LoVo (cell line): ENCODE measurements around the gene PIP4K2A.

Source experiments
- DNase-seq: peaks from one replicate; pipeline ENCODE4 v3.0.0-alpha.2; 2016; ENCODE audit warnings: low spot score

The PIP4K2A gene

DNA sequence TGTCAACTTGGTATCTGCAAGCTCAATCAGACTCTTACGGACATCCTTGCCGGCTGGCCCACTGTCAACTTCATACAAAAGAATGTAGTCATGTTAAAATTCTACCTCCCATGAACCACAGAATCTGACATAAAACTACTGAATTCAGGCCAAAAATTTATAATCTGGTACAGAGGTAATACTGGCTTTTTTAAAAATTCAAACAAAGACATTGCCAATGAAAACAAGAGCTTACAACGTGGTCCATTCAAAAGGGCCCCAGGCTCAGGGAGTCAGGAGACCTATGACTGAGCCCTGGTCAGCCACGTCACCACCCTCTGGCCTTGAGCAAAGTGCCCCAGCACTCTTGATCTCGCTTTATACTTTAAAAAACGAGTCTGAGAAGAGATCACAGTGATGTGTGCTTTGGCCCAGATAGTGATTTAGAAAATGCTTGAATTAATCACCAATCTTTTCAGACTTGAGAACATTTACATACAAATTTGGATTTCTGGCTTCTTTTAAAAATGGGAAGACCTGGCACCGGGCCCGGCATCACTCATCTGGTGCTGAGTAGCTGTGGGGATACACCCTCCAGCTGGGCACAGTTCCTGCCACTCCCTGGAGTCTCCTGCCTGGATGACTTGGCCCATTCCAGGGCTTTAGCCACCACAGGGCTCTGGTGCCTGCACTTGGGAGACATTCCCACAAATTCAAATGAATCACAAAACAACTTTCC is 94.1 kb downstream of the PIP4K2A start:
- DNase-seq = peak; percentile 66

DNA sequence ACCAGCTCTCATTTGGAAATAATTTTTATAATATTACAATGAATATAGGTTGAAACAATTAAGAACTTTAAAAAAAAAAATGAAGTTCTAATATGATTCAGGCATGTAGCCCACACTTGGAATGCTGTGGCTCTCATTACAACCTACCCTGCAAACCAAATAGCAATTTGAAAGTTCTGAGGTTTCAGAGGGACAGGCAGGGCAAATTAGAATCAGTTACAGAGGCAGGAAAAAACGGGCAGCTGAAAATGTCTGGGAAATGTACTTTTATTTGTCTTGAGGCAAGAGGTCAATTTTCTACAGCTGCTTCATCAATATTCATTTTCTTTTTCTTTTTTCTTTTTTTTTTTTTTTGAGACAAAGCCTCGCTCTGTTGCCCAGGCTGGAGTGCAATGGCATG is 95.3 kb downstream of the PIP4K2A start:
- DNase-seq = no peak

DNA sequence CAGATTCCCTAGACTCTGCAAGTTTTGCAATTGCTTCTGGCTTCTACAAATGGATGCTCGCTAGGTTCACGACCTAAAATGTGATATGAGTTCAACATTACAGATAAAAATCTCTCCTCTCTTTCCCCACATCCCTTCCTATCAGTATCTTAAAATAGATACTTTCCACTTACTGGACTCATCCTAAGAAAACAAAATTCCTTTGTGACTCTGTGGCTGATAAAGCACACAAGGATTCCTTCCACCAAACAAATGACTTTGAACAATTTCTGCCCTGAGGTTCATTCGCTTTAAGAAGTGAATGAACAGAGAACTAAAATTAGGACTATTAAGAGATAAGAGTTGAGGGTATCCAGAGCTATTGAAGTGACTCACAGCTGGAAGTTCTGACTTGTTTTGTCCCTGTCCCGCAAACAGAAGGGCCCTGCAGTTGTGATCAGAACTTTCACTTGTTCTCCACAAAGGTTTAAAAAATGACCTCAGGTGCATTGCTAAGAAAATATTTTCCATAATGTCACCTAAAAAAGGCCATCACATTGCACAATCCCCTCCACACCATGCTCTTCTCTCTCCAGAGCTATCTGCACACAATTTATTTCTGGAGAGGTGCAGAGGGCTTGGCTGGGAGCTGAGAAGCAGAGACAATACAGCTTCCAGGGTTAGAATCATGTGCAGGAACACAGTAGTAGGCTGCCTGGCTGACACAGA is 96.1 kb downstream of the PIP4K2A start:
- DNase-seq = no peak

DNA sequence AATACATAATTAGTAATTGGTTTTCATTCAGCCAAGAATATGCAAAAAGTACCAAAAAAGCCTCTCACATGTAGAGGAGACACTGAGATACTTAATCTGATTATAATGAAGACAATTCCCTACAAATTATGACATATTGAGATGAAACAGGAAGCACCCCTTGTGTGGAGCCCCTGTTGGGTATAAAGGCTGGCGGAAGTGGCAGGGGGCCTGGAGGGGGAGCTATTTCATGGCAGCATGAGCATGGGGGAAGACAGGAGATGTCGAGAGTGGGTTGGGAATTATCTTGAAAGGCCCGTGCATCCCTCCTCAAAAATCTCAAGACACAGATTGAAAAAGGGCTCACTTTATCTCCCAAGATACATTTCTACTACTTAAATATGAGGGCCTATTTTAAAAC is 96.9 kb downstream of the PIP4K2A start:
- no peak for DNase-seq

DNA sequence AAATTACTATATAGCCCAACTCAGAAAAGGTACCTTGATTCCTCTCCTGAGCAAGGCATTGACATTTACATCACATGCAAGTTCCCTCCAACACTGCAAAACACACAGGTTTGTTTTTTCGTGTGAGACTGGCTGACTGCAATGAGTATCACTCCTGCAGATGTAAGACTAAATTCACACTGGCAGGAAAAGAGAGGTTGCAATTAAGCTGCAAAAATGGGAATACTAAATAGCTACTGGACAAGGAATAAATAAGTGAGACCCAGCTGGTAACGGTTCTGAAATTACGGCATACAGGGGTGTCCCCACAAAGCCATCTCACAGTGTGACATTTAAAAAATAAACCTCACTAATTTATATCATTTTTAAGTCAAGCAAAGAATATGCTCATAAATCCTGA is 97.3 kb downstream of the PIP4K2A start:
- DNase-seq = no peak

DNA sequence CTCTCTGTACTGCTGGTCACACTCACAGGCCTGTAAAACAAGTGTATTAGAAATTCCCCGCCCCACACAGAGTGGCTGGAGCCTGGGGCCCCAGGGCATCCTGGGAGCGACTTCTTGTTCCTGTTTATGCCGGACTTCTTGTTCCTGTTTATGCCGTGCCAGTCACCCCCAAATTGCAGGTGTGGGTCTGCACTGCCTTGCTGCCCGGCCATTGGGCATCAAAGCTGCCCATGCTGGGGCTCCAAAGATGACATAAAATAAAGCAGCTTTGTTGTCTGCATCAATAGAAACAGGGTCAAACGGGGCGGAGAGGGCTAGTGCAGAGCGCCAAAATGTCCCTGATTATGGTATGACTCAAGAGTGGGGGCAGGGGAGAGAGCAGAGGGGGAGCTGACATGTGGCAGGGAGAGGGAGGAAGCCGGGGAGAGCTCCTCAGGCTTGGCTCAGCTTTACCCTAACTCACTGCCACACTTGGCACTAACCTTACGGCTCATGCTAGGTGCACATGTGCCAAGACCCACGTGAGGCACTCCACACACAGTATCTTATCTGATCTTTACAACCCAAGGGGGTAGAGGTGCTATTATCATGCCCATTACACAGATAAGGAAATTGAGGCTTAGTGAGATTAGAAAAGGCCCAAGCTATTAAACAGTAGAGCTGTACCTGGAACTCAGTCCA is 98.4 kb downstream of the PIP4K2A start:
- peak; percentile 34 for DNase-seq

DNA sequence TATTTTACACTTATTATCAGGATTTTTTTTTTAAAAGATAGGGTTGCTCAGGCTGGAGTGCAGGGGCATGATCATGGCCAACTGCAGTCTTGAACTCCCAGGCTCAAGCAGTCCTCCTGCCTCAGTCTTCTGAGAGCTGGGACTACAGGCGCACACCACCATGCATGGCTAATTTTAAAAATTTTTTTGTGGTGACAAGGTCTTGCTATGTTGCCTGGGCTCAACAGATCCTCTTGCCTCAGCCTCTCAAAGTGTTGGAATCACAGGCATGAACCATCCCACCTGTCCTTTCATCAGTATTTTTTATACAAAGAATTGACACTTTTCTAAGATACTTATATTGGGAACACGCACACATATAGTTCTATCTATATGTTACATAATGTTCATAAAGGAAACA is 99.3 kb downstream of the PIP4K2A start:
- DNase-seq = no peak

DNA sequence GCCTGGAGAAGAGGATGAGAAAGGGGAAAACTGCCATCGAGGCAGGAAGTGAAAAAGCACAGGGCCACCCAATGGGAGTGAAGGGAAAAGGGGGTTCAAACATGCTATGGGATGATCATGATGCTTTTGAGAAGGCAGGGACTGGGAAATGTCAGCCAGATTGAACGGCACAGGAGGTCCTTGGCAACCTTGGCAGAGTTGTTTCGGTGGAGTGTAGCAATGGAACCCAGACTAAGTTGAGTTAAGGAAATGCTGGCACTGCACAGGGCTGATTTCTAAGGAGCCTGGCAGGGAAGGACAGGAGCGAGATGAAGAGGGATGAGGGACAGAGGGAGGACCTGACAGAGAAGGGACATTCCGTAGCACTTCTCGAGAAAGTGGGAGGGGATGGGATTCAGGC is 101.4 kb downstream of the PIP4K2A start:
- no peak for DNase-seq

DNA sequence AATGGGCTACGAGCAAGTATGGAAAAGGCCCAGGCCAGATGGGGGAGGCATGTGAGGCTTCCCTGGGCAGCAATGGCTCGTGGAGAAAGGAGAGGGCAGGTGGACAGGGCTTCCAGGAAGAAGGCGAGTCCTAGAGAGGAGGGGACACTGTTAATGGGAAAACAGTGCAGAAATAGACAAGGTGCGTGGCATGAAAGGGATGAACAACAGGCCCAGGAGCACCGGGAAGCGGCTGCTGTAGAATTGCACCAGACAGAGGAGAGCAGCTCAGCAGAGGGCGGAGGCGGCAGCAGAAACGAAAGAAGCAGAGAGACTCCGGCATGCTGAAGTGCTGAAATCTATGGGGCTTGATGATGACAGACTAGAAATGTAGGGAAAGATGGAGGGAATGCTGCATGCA is 102.1 kb downstream of the PIP4K2A start:
- no peak for DNase-seq

DNA sequence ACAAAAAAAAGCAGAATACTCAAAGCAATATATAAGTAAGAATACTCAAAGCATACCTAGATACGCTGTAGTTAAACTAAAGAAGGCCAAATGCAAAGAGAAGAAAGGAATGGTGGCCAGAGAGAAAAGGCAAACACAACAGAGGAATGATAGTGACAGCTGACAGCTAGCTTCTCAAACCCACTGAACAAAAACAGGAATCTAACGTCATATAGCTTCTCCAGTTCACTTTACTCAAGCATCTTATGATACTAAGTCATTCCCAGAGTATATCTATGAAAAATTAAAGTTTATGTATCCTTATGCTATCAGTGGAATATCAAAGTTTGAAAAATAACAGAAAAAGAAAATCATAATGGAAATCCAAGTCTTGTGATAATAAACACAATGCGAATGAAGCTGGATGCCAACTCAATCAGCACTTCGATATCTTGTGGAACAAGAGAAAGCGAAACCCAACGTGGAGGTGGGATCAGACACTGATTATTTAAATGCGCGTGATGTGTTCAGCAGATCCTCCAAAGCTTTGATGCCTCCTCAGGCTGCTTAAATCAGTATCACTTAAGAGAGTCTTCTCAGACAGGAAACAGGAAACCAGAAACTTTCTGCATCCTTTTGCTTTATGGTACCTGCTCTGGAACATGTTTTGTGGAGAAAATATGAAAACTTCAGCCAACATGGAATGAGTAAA is 102.8 kb downstream of the PIP4K2A start:
- no peak for DNase-seq

DNA sequence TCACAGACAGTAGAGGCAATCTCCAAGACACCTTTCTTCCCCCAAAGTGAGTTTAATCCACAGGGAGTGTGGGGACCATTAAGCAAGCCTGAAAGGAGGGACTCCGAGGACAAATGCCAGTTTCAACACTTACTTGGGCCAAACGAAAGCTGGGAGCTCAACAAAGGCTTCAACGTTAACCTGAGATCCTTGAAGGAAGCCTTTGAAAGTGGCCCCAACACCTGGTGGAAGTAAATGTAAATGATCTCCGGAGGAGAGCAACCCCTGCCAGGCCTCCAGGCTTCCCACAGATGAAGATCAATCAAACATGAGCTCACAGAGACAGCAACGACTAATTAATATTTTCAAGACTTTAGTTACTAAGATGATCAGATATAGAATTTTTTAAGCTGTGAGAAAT is 103.8 kb downstream of the PIP4K2A start:
- DNase-seq = no peak

DNA sequence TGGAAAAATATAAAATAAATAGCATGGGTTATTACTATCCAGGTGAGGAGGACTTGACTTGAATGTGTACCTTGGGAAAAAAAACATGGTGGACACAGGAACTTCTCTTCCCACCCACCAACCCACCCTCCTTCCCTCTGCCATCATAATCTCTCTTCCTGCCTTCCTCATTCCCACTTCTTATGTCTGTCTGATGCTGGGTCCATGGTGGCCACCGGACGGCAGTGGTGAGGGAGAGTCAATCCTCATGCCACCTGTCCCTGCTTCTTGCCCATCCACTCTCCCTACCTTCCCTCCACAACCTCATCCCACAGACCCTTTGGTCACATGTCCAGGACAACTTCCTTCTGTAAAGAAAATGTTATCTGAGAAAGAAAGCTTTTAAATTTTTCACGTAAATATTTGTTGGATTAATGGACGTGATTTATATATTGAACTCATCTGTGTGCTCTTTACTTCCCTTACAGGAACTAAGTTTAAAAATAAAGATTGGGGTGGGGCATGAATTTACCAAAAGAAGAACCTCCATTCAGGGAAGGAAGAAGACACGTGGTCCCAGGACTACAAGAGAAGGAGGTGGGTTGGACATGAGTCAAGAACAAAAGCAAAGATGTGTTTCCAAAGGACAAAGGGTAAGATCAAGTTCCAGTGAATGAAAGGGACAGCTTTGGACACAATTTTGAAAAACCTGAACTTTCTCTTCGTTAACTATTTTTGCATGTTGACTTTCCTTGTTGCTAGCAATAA is 104.5 kb downstream of the PIP4K2A start:
- DNase-seq = no peak

DNA sequence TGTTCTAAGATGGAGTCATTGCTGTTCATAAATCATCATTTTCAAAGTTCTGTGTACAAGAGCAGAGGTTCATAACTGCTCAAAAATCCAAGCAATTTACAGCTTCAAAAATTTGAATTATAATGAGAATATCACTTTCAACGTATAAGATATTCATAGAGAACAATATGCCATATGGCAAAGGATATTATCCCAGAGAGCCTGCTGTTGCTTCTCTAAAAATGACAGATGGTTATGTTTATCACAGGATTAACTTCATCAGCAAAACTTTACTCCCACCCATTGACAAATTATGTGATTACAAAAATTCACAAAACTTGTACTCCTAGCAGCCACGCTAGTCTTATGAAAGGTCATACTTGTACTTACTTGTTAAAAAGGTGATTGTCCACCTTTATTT is 105.1 kb downstream of the PIP4K2A start:
- DNase-seq = no peak

DNA sequence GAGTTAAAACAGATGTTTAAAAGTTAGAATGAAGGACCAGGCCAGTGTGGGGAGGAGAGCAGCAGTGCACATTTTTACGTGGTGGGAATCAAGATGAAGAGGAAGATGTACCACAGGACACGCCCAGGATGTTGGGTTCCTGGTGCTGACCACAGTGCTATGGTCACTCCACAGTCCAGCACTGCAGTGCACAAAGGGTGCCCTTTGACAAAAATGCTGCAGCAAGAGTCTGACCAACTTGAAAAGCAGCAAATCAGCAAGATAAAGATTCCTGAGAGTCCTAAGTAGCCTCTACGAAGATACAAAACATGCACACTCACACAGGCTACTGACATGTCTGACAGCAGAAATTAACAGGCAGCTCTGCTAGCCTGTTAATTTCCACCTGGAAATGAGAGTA is 107.1 kb downstream of the PIP4K2A start:
- DNase-seq = no peak

DNA sequence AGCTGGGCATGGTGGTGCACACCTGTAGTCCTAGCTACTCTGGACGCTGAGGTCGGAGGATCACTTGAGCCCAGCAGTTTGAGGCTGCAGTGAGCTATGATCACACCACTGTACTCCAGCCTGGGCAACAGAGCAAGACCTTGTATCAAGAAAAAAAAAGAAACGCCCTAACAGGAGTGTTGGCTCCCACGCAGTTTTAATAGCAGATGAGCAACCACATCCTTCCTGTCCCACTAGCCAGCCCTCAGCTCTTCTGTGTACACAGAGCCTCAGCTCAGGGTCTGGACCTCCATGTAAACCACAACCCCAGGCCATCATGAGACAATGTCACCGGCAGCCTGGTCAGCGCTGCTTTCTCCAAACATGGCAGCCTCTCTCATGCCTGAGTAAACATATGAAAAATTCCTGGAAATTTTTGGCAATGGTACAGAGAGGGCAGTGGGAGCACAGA is 108.2 kb downstream of the PIP4K2A start:
- DNase-seq = no peak

DNA sequence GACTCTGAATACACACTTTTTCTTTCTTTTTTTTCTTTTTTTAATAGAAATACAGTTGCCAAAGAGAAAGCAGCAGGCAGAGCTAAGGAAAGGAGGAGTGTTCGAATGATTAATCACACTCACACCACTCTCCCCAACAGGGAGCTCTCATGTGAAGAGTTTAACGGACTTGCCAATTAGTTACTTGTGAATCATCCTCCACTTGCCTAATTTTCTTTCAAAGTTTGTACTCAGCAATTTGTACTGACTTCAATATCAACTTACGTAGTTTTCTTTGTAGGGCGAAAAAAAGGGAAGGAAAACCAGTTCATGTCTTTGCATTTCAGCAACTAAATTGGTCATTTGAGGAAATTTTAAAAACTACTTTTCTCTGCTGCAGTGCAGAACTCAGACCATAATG is 109.2 kb downstream of the PIP4K2A start:
- no peak for DNase-seq

DNA sequence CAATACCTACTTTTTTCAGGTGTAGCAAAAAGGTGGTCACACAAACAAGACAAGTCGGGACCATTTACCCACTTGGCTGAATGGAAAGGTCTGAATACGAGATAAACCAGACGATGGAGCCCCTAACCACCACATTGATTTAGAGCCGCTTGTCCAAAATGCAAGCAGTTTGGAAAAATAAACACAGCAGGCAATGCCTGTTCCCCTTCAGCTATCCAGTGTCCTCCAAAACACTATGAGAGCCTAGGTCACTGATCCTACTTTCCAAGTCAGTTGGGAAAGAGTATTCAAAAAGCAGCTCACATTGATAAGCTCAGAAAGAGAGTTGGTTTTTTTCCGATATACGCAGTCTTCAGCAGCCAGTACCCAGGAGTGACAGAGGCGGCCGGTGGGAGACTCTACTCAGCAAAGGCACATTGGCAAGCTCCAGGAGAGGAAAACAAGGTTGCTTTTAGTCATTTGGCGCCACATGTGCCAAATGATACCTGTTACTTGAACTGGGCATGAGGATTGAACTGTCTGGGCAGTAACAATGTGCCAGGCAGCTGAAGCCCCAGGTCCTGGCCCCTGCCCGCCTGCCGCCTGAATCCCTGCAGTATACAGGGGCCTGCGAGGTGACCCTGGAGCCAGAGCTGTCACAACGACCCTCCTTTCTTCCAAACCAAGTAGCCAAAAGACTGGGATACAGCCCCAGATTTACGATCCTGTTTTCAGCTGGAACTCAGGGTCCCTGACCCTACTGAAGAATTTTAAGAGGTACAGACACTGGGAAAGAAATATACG is 109.8 kb downstream of the PIP4K2A start:
- DNase-seq = no peak

DNA sequence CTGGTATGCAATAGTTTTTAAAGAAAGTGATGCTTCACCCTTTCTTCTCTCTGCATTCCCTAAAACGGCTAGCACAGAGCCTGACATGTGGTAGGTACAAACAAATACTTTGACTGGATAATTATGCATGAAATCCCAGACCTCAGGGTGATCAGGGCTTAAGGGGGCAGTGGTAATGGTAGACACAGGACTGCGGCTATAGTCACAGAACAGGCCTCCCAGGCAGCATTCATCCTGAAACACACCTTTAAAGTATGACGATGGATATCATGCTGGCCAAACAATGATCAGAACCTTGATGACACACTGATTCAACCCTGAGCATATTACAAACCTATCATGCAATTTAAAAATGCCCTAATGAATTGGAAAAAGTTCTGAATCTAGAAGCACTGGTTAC is 110.8 kb downstream of the PIP4K2A start:
- DNase-seq = no peak

DNA sequence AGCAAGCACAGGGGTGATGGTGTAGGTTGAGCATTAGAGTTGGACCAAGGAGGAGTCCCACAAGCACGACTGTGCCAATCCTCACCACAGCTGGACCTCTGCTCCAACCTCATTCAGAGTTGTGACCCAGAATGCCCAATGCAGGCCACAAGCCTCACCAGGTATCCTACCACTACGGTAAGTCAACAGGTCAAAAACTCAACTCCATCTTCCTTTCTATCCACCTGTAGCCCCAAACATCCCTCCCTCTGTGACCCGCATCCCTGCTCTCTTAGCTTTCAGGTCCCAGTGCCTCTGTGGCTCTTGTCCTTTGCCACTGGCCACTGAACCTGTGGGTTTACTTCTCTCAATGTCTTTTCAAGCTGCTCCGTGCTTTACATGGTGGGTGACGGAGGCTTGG is 112.8 kb downstream of the PIP4K2A start:
- no peak for DNase-seq

DNA sequence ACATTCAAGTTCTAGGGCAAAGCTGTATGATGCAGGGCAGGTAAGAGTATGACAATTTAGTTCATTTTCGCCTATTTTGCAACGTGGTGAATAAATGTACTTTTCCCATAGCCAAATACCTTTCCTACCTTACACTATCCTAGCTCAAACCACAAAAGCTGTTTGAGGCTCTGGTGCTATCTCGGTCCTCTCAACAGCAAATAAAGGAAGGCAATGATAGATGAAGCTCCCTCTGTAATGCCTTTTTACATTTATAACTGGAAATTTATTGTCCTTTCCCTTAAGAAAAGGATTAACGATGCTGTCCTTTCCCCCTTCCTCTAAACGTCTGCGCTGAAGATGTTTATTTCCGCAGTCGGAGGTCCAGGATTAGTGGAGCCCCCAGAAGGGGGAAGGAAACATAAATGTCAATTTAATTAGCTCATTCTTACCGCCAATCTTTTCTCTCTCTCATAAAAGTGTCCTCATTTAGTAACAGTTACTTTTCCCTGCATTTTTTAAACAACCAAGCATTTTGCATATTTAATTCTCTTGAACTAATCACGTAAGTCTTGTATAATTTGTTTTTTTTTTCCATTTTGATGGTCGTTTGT is 114.6 kb downstream of the PIP4K2A start:
- no peak for DNase-seq
